Upper lobe of right lung (tissue), 1 donor: ENCODE measurements around the gene CMTM4. TPM values are rescaled to one million over a fixed set of nuclear protein-coding genes. Genes with fewer than 3 reads are reported as not detected.

Experiments used
- ATAC-seq: fragments of 200-7000 bp; cut with Tn5 transposase; one replicate; pipeline ENCODE4 v1.9.1; 2020; ENCODE audit warnings: mild to moderate bottlenecking, moderate library complexity
- DNase-seq: peaks from one replicate; pipeline ENCODE4 v3.0.0-alpha.2; 2020
- H3K27ac ChIP-seq: fragments of 200-600 bp; one replicate; pipeline ENCODE4 v1.8.0; 2022
- H3K27me3 ChIP-seq: fragments of 200-600 bp; one replicate; pipeline ENCODE4 v1.8.0; 2022; ENCODE audit warnings: mild to moderate bottlenecking
- H3K36me3 ChIP-seq: fragments of 200-600 bp; one replicate; pipeline ENCODE4 v1.8.0; 2022
- H3K4me1 ChIP-seq: fragments of 200-600 bp; one replicate; pipeline ENCODE4 v1.8.0; 2022
- H3K4me3 ChIP-seq: fragments of 200-600 bp; one replicate; pipeline ENCODE4 v1.8.0; 2022; ENCODE audit warnings: mild to moderate bottlenecking
- H3K9me3 ChIP-seq: fragments of 200-600 bp; one replicate; pipeline ENCODE4 v1.8.0; 2022
- intact Hi-C: fragments of 100-400 bp; cut with DNase I; formaldehyde crosslinking; loops from one replicate; pipeline ENCODE4 v1.11.0; 2022
- total RNA-seq: library from RNA; stranded (reverse); fragmentation: NEBNext Ultra II Directional; extraction: Animal tissue kit (Norgen Biotek cat#: 25700); gene quantifications from one replicate; pipeline ENCODE4 v1.2.1, GENCODE V29; 2021
- TF ChIP-seq, protein P1 (sequence below): fragments of 200-600 bp; IDR thresholded peaks from one replicate; pipeline ENCODE4 v1.8.0; 2022; ENCODE audit warnings: antibody characterized with exemption
- donor health status: DM: no; HTN: yes; CAD: no; lungs with severe emphysema.

Gene CMTM4
- total RNA-seq, 1 donor from 2014 or later: 58.0 TPM

DNA sequence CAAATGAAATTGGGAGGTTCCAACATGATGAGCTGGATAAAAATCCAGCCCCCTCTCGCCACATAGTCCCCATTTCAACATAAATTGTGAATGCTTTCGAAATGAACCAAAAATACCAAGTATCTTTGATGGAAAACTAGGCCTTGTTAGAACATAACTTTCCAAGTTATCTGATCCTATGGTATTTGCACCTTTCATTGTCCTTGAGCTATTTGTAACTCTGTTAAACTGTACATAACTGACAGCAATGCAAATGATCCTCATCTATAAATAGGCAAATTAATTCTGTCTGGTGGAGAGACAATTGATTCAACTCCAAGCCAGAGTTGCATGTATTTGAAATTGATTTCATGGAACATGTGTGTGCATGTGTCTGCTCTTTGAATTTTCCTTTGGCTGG is 18.2 kb downstream of the CMTM4 start:
- no peak for ATAC-seq
- H3K36me3 ChIP-seq: no peaks in the 10 kb centered on the region
- intact Hi-C loops: no loop called here
- no peaks in the 10 kb centered on the region for H3K27me3 ChIP-seq
- H3K27ac ChIP-seq: no peak overlapping the region
- H3K4me3 ChIP-seq: no peak overlapping the region
- TF ChIP-seq, protein P1, sequence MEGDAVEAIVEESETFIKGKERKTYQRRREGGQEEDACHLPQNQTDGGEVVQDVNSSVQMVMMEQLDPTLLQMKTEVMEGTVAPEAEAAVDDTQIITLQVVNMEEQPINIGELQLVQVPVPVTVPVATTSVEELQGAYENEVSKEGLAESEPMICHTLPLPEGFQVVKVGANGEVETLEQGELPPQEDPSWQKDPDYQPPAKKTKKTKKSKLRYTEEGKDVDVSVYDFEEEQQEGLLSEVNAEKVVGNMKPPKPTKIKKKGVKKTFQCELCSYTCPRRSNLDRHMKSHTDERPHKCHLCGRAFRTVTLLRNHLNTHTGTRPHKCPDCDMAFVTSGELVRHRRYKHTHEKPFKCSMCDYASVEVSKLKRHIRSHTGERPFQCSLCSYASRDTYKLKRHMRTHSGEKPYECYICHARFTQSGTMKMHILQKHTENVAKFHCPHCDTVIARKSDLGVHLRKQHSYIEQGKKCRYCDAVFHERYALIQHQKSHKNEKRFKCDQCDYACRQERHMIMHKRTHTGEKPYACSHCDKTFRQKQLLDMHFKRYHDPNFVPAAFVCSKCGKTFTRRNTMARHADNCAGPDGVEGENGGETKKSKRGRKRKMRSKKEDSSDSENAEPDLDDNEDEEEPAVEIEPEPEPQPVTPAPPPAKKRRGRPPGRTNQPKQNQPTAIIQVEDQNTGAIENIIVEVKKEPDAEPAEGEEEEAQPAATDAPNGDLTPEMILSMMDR: no peak
- DNase-seq: no peak
- H3K4me1 ChIP-seq: no peaks in the 10 kb centered on the region
- H3K9me3 ChIP-seq: no peaks in the 10 kb centered on the region

DNA sequence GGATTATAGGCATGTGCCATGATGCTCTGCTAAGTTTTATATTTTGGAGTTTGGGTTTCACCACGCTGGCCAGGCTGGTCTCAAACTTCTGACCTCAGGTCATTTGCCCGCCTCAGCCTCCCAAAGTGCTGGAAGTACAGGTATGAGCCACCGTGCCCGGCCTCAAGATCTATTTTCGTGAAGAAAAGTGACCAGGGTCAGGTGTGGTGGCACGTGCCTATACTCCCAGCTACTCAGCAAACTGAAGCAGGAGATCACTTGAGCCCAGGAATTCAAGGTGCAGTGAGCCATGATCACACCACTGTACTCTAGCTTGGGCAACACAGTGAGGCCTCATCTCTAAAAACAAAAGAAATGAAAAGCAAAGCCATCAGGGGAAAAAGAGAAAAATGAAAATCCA is 18.7 kb downstream of the CMTM4 start:
- no peak overlapping the region for H3K4me3 ChIP-seq
- no peaks in the 10 kb centered on the region for H3K36me3 ChIP-seq
- no peak overlapping the region for H3K27ac ChIP-seq
- DNase-seq (no peak), ATAC-seq (no peak)
- no peaks in the 10 kb centered on the region for H3K27me3 ChIP-seq
- intact Hi-C loops: no loop called here
- H3K4me1 ChIP-seq: no peaks in the 10 kb centered on the region
- TF ChIP-seq, protein P1: no peak
- H3K9me3 ChIP-seq: no peaks in the 10 kb centered on the region

DNA sequence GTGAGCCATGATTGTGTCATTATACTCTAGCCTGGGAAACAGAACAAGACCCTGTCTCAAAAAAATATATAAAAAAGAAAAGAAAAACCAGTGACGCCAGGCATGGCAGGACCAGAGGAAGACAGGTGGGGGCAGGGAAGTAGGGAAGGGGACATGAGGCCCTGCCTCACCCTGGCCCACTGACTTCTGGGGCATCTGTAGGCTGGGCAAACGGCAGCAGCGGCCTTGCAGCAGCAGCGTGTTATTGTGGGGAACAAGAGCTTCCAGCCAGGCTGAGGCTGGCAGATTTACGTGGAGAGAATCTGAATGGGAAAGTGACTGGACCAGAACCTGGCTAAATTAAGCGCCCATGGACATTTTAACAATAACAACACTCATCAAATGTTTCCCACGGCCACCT is 19.4 kb downstream of the CMTM4 start:
- TF ChIP-seq, protein P1: no peak
- Histone ChIP-seq H3K27me3 (no peaks in the 10 kb centered on the region), H3K27ac (no peak overlapping the region), H3K4me3 (no peak overlapping the region), H3K36me3 (no peaks in the 10 kb centered on the region), H3K9me3 (no peaks in the 10 kb centered on the region), H3K4me1 (no peaks in the 10 kb centered on the region)
- DNase-seq (no peak), ATAC-seq (no peak)
- intact Hi-C loops: no loop called here

DNA sequence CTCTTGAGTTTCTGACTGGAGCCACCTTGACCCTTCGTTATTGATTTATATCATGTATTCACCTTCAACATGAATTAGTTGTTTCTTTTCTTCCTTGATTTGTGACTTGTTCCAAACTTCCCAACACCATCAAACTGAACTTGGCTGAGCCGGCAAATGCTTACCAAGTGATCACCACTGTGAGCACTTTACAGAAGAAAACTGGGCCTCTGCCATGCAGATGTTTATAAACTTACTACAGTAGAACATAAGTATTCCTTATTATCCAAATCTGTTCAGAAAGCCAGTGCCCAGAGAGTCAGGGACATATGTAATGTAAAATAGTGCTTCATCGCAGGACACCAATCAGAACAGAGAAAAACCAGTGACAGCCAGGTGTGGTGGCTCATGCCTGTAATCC is 19.9 kb downstream of the CMTM4 start:
- ATAC-seq: no peak
- no peak for DNase-seq
- TF ChIP-seq, protein P1: no peak
- Histone ChIP-seq H3K4me1 (no peaks in the 10 kb centered on the region), H3K4me3 (no peak overlapping the region), H3K36me3 (no peaks in the 10 kb centered on the region), H3K9me3 (no peaks in the 10 kb centered on the region), H3K27me3 (no peaks in the 10 kb centered on the region), H3K27ac (no peak overlapping the region)
- intact Hi-C loops: no loop called here

DNA sequence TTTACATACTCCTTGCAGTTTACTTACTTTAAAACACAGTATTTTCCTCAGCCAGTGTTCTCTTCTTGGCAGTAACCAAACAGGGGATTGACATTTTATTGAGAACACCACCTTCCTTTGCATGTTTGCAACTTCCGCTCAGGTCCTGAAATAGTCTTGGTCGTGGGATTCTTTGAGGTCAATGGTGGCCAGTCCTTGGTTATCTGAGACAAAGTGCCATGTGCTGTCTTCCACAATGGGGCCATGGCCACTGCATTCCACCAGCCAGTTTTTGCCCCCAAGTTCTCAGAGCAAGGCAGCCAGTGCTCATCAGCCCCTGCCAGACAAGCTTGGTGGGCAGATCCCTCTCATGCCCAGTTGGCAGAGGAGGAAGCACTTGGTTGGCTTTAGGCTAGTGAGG is 22.9 kb downstream of the CMTM4 start:
- no peak for ATAC-seq

More for the DNA sequence above, 22.9 kb downstream of the CMTM4 start:
- DNase-seq: no peak
- intact Hi-C loops: no loop called here
- Histone ChIP-seq H3K27me3 (no peaks in the 10 kb centered on the region), H3K9me3 (no peaks in the 10 kb centered on the region), H3K4me3 (no peak overlapping the region), H3K4me1 (no peaks in the 10 kb centered on the region), H3K36me3 (no peaks in the 10 kb centered on the region), H3K27ac (no peak overlapping the region)
- TF ChIP-seq, protein P1: no peak
